GM19043 (cell line): ENCODE data around the gene SRI.

Experiments used
- ATAC-seq: cut with Tn5 transposase; IDR thresholded peaks from one replicate; pipeline ENCODE4 v1.9.1; 2021; ENCODE audit warnings: low read depth; ENCODE audit not compliant: unreplicated experiment

The SRI gene

DNA sequence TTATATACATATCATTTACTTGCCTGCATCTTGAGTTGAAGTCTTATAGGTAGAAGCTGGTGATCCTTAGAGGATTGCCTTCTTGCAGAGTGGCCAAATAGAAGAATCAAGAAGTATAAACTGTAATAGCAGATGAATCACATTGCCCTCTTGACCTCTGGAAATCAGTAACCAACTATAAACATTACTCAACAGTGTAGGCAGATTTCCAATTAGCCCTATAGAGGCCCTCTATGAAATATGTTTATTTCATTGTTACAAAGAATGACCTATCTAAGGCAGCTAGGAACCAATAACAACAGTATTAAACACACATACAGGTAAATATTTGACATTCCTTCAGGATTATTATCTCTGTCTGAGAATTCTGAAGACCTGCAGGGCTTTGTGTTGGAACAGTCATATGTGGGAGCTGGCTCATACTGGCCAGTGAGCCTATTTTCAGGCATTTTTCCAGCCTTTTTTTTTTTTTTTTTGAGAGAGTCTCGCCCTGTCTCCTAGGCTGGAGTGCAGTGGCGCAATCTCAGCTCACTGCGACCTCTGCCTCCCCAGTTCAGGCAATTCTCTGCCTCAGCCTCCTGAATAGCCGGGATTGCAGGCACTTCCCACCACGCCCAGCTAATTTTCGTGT, 7.2 kb upstream of the SRI start:
- no peak for ATAC-seq

DNA sequence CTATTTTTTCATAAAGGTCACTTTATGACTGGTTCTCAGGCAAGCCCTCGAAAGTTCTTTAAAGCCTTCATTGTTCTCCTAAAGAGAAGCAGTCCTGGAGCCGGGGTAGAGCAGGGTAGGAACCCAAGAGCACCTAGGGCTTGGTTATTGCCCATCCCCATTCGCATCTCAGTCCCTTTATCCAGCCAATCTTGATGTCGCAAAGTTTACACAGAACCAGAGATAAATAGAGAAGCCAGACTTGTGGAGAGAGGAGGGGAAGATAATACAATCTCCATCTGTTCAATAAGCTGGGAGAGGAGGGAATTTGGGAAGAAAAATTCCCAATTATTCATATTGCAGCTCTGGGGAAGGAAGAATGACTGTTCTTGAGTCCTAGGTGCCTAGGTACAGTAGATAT, 6.4 kb upstream of the SRI start:
- no peak for ATAC-seq

DNA sequence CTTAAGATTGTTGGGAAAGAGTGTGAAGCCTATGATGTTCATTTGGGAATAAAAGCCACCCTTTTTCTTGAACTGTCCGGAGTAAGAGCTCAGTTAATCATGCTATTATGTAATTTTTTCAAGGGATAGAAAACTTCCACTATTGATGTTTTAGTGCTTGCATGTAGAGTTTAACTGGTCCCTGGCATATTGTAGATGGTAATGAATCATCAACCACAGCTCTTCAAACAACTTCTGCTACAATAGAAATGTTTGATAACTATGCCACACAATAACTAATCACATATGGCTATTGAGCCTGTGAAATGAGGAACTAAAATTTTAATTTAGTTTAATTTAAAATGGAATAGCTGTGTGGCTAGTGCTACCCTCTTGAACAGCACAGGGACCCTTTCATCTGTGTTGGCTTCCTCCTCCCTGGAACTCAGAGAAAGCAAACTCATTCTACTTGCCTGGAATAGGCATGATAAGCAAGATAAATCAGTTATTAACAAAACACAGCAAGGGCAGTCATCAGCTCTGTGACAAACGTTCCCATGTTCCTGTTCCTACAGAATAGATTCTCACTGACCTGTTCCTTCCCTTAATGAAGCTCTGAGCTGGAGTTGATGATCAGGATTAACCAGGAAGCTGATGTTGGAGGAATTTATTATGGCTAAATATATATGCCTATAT, 4.9 kb upstream of the SRI start:
- no peak for ATAC-seq

DNA sequence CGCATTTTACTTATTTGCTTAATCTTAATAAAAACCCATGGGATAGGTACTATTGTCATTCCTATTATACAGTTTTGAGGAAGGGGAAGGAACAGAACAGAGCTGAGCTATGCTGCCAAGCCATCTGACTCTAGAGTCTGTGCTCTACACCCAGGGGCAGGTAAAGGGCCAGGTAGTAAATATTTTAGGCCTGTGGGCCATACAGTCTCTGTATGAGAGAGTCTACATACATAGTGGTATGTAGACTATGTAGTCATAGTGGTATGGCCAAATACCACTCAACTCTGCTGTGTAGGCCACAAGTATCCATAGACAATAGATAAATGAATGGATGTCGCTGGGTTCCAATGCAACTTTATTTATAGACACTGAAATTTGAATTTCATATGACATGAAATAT, 3.4 kb upstream of the SRI start:
- no peak for ATAC-seq

DNA sequence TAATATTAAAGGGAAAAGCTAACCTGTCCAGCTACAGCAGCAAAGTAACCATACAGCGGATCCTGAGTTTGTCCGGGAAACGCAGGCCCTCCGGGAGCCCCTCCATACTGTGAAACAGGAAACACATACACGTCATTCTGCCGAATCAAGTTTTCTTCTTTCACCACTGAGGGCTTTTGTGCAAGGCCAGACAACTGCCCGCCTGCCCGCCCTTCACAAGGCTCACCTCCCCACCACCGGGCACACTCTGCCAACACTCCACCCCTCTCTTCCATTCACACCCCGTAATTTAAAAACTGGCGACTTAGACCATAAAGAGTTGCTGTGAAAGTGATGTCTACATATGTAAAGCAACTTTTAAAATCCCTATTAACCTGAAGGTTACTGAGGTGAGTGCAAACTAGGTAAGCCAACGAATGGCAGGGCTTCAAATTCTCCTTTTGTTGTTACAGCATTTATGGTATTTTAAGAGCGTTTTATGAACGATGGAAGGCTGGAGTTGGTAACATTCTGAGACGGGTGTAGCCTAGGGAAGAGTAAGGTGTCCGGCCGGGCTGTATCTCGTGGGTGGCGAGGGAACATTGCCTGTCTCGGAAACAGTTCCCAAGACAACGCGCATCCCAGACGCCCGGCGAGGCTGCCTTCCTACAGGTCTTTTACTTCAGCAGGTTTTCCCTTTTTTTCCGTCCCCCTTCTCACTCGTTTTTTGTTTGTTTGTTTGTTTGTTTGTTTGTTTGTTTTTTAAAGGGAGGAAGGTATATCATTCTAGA, 817 bp downstream of the SRI start:
- peak; percentile 23 for ATAC-seq

DNA sequence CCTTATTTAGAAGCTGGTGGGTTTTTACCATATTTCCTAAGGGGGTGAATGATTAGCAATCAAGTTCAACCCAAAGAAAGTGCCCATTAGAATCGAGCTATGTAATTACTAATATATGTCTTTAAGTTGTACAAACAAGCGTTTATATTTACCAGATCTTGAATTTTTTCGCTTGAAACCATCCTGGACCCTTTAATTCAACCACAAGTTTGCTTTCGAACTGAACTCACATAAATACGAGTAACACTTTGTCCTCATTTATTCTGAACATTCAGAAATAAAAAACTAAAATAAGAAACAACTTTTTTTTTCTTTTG, 1.5 kb downstream of the SRI start:
- ATAC-seq: no peak

DNA sequence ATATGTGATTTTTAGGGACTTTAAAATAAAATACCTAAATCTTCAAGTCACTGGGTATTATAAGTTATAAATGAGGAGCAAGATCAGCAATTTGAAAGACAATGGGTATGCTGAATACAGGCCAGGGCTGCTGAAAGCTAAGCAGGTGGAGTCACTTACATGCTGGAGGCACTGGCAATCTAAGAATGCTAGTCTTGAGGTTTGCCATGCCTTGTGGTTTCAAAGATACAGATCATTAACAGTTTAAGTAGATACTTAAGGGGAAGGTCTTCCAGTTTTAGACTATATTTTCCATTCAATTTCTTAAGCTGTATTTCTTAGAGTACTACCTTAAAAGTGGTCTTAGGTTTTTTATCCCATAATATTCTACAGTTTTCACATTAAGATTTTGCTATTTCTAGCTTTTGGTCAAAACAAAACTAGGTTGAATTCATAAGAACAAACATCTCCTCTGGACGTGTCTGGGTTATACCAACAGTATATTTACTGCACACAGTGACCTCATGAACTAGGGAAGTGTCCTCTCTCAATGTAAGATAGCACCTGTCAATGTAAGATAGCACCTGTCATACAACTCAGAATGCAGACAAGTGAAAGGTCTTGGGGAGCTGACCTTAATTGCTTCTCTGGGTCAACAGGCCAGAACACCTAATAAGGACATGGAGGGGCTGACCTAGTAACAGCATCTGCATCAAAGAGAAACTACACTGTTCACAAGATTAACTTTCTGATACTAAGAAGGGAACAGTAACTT, 2.0 kb downstream of the SRI start:
- peak; percentile 72 for ATAC-seq

DNA sequence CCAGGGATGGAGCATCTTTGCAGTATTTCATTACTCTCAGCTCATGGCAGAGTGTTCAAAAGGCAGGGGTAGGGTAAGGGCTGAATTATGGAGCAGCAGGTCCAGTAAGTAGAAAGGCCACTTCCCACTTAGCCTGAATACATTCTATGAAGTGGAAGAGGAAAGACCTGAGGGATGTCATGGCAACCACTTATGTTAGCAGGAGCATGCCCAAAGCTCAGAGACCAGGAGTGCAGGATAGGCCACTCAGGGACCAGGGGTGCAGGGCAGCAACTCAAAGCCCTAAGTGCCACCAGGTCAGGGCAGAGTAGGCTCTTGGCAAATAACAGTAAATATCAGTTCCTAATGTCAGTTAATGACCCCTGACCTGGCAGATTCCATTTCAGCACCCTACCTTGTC, 3.6 kb downstream of the SRI start:
- ATAC-seq: no peak

DNA sequence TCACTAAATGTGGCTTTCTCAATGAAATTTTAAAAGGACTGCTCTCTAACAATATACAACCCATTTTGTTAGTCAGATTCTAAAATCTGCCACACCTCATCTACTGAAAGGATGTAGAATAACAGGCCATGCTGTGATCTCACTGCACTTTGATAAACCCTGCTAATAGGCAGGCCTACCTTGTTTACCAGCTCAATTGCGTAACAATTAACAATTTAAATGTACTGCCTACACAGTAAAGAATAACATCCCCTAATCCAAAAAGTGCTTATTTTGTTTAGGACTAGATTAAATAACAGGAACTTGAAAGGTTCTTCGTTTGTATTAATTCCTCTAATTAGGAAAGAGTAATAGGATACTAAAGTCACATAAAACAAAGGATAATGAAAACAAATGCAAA, 4.5 kb downstream of the SRI start:
- ATAC-seq: no peak

DNA sequence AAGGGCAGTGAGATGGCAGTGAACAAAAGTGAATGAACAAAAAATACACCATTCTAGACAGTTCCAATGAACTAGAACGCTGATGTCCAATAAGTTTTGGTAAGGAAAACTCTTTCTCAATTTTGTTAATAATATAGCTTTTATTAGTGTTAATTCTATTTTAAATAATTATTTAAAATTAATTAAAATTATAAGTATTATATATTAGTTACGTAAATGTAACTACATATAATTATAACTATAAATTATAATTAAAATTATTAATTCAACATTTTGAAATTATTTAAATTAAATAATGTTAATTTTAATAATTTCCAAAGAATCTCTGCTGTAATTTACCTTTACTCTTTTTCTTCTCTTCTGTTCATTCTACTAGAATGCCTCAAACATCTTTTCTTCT, 5.4 kb downstream of the SRI start:
- ATAC-seq: no peak

DNA sequence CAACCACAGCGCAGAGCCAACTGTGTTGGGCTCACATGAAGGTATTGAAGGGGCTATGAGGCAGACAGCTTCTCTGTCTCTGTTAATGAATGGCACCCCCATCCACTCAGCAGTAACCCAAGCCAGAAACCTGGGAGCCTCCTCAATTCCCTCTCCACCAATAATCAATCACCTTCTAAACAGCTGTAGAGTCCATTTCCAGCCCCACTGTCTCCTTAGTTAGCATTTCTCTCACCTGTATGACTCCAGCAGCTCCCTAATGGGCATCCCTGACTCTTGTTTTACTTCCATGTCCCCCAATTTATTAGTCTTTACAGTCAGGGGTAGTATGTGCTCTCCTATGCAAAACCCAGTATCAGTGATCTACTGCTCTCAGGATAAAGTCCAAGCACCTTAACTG, 6.9 kb downstream of the SRI start:
- ATAC-seq: no peak

DNA sequence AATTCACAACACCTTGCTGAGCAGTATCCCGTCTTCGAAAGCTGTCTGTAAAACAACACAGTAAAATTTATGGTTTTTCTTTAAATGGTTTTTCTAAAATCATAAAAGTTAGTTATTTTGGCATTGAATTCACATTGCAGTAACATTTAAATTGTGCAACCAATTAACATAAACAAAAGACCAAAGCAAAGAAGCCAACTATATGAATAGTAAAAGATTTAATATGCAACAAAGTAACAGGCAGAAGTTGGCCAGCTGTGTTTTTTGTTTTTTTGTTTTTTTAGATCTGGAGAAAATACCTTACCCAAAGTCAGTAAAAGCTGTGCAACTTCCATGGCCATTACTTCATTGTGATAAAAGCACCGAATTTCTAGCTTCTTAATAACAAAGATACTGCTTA, 11.3 kb downstream of the SRI start:
- ATAC-seq: no peak

DNA sequence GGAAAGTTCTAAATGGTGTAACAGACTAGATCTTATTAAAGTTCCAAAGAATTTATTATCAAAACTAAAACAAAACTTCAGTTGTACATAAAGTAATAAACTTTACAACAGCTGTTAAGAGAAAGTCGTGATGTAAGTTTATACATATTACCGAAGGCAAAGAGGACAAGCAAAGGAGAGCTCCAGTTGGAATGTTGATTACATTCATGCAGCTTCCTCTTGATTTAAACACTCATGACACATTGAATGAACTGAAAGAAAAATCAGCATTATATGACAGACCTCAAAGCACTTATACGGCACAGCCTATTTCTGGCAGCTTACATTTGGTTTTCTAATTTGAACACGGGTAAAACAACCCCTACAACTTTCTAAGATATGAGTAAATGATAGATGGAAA, 13.6 kb downstream of the SRI start:
- ATAC-seq: no peak

DNA sequence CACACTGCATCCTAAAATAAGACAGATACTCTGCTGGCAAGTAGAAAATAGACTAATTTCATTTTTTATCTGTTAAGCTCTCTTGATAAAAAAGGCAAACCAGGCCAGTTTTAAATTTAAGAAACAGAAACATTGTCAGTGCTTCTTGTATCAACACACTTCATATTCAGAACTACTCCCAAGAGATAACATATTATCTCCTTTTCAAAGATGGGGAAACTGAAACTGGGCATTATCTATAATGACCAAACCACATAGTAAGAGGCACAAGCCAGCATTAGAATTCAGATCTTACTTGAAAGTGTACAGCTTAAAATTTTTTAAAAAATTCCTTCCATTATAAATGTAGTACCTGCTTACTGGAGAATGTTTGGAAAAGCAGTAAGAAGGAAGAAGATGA, 14.7 kb downstream of the SRI start:
- no peak for ATAC-seq

DNA sequence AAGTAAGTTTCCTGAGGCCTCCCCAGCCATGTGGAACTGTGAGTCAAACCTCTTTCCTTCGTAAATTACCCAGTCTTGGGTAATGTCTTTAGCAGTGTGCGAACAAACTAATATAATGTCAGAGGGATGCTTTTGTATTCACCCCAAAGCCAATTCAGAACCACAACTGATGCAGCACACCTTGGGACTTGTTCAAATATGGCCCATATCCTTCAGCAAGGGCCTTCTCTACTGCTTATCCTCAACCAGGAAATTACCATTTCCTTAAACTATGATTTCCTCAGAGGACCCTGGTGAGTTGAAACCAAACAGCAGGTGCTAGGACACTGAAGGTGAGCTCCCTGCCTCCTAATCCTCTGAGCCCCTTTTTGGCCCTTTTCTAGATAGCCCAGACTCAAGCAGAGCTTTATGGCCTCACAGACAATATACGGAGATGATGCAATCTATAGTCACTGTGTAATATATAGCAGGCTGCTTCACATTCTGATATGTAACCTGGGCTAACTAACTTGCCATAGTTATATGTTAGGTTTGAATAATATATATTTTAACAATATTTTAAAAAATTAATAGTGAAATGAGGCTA, 15.2 kb downstream of the SRI start:
- no peak for ATAC-seq

DNA sequence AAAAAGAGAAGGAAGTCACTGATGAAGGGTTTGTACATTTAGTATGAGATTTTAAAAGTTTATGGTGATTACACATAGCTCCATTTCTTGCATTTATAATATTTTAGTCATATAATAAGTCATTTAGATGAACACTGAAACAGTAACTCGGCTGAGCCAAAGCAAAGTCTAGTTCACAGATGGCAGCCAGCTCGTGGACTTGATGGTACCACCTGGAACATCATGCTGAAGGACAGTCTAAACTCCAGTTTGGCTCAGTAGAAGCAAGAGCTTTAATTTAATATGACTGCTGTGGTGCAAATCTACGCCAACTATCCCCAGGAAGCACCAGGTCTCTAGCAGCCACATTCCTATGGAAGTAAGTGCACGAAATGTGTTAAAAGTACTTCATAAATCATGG, 16.4 kb downstream of the SRI start:
- no peak for ATAC-seq

DNA sequence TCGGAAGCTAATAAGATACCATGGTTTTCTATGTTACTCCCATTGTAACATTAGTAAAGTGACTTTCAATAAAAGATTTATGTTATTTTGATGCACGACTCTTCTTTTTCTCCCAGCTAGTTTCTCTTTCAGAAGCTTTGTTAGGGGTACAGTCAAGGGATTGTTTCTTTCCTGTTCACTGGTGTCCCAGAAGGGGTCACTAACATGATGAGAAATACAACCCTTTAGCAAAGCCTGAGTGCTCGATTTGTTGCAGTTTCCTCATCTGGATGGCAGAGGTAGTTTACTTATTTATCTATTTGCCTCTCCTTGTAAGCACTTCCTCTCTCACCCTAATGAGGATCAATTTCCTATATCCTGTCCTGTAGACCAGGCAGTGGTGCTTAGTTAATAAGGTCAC, 17.0 kb downstream of the SRI start:
- no peak for ATAC-seq

DNA sequence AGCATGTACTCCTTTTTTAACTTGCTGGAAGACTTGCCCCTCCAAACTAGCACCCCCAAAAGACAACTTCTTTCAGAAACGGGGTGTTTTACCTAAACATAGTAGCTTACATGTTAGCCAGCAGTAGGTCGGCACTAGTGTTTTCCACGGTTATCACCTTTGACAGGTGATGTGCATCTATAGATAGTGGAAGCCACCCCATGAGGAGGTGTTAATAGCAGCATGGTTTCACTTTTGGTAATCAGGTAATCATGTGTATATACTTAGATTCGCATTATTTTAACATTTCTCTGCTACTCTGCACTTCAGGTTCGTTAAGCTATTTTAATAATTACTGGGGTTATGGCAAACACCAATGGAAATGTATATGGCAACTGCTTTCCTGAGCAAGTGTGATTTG, 17.6 kb downstream of the SRI start:
- no peak for ATAC-seq

DNA sequence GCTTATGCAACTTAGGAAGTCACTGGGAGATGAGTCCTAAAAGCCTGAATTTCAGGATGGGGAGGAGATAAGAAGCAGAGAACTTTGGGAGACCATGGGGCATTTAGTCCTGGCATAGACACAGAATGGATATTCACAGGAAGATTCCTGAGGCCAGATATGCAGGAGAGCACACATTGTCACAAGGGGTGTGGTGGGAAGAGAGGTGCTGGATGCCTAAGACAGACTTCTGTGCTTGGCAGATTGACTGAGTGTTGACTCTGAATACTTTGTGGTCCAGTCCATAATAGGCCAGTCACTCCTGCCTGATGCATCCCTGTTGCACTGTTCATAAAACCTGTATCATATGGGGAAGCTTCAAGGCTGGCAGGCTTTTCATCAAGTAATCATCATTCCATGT, 18.5 kb downstream of the SRI start:
- no peak for ATAC-seq

DNA sequence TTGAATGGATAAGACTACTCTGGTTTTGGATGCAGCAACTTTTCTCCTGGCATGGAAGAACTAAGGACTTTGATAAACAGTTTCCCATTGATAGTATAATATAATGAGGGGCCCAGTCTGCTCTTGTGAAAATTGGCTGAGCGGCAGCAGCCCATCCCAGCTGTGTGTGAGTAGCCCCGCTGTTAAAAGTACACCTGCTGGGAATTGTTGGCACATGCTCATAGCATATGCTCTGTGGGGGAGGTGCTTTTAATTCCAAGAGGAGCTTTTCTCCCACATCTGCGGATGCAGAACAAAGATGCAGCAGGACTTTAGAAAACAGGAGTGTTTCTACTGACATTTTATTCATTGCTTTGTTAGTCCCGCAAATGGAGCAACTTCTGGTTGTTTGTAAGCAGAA, 19.0 kb downstream of the SRI start:
- no peak for ATAC-seq

DNA sequence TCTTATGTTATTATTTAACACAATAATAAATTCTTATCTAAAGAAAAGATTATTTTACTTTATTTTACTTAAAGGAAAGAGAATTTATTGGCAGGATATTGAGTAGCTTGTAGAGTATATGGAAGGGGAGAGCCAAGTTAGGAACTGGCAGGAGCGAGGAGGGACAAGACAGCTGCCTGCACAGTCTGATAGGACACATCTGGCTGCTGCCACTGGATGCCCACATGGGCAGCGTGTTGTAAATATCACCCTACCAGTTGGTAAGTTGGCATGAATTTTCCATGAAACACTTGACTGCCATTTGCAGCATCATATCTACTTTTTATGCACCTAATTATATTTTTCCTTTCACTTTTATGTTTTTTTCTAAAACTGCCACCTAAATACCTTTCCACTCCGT, 19.6 kb downstream of the SRI start:
- no peak for ATAC-seq
